ENCODE measurements around the gene ARID4B. TPM values are rescaled to one million over a fixed set of nuclear protein-coding genes. Genes with fewer than 3 reads are reported as not detected.

ARID4B gene
- total and polyA plus RNA-seq, 2 of the 13 experiments (the other 11 are each of a cell fraction or from before 2014, with no cell fraction given): 9.7 to 24.6 TPM

DNA sequence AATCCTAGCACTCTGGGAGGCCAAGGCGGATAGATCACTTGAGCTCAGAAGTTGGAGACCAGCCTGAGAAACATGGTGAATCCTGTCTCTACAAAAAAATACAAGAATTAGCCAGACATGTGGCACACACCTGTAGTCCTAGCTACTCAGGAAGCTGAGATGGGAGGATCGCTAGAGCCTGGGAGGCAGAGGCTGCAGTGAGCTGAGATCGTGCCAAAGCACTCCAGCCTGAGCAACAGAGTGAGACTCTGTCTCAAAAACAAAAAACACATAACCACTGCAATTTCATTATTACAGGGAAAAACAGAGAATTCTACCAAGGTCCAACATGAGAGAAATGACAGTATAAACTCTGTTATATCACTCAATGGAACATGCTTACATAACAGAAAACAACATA is 194.9 kb downstream of the ARID4B start:
- Histone ChIP-seq H4K20me1 (ENCODE audit: insufficient read depth, low read length) (no peaks in the 10 kb centered on the region), H3K79me2 (ENCODE audit: insufficient read depth, low read length) (peaks cover 6% of the 10 kb centered on the region), H3K9ac (ENCODE audit: insufficient read depth, low read depth, low read length) (no peak overlapping the region), H3K4me1 (ENCODE audit: insufficient read depth, low read length) (peaks cover 33% of the 10 kb centered on the region), H3K27me3 (ENCODE audit: control insufficient read depth in 1 of 2, insufficient read depth in 2 of 2, low read length in 2 of 2) (no peaks in the 10 kb centered on the region), H3K9me3 (ENCODE audit: low read length) (no peaks in the 10 kb centered on the region), H2AFZ (ENCODE audit: low read length) (no peak overlapping the region), H3K27ac (ENCODE audit: extremely low read length, insufficient read depth, low read length) (no peak overlapping the region), H3K4me3 (replicated peaks in 1 of 3; ENCODE audit: insufficient read depth in 1 of 3, low read depth in 2 of 3, low read length in 3 of 3) (no peak overlapping the region), H3K36me3 (replicated peaks in 1 of 2; ENCODE audit: control insufficient read depth in 1 of 2, insufficient read depth in 2 of 2, low read length in 2 of 2) (peaks cover 23 to 56% of the 10 kb centered on the region in 2 experiments), H3K4me2 (ENCODE audit: low read depth, low read length) (no peak overlapping the region)
- DNase-seq (ENCODE audit: low spot score) (no peak), FAIRE-seq (no peak), ATAC-seq (no peak)
- TF ChIP-seq FOXK1 (CRISPR knock-in tag; IDR thresholded peaks at IDR 0.05; ENCODE audit: borderline replicate concordance, low read depth) (no peak), RXRA (CRISPR knock-in tag; IDR thresholded peaks at IDR 0.05) (no peak), NR3C1 (CRISPR knock-in tag; IDR thresholded peaks at IDR 0.05) (no peak)
- in situ Hi-C loops (cut with HindIII; ENCODE audit: extremely low pct_ligation_motif_present, low pct_unique_long_range_greater_than_20kb) (no loop called here), intact Hi-C loops (cut with micrococcal nuclease; ENCODE audit: unreplicated experiment) (no loop called here)
- no TSS peak for BruUV-seq (replicated peaks)
- POLR2A ChIA-PET: interaction anchor here (1.2 kb wide), 1 partner anchor 28 kb away, joined by 4 read pairs; the partner anchor contains the start of gene RBM34
- WGBS (ENCODE audit: low lambda C conversion rate): 100% methylated on average over 3 of the region's 3 CpGs
- CTCF ChIA-PET (ENCODE audit: low intra/inter-chr PET ratio, low total read pairs): no interaction called here

GRCh38 chr1:235131961-235132360 is 196.0 kb downstream of the ARID4B start:
- POLR2A ChIA-PET: interaction anchor here (1.2 kb wide), 1 partner anchor 29 kb away, joined by 4 read pairs; the partner anchor contains the start of gene RBM34
- Histone ChIP-seq H2AFZ (ENCODE audit: low read length) (no peak overlapping the region), H4K20me1 (ENCODE audit: insufficient read depth, low read length) (peaks cover 6% of the 10 kb centered on the region), H3K9ac (ENCODE audit: insufficient read depth, low read depth, low read length) (no peak overlapping the region), H3K79me2 (ENCODE audit: insufficient read depth, low read length) (peaks cover 17% of the 10 kb centered on the region), H3K36me3 (replicated peaks in 1 of 2; ENCODE audit: control insufficient read depth in 1 of 2, insufficient read depth in 2 of 2, low read length in 2 of 2) (peaks cover 17 to 45% of the 10 kb centered on the region in 2 experiments), H3K9me3 (ENCODE audit: low read length) (no peaks in the 10 kb centered on the region), H3K4me3 (replicated peaks in 1 of 3; ENCODE audit: insufficient read depth in 1 of 3, low read depth in 2 of 3, low read length in 3 of 3) (no peak overlapping the region), H3K27me3 (ENCODE audit: control insufficient read depth in 1 of 2, insufficient read depth in 2 of 2, low read length in 2 of 2) (no peaks in the 10 kb centered on the region; a peak in 1 of 5 replicates), H3K4me2 (ENCODE audit: low read depth, low read length) (no peak overlapping the region), H3K4me1 (ENCODE audit: insufficient read depth, low read length) (peaks cover 33% of the 10 kb centered on the region), H3K27ac (ENCODE audit: extremely low read length, insufficient read depth, low read length) (no peak overlapping the region)
- no peak for FAIRE-seq
- in situ Hi-C loops (cut with HindIII; ENCODE audit: extremely low pct_ligation_motif_present, low pct_unique_long_range_greater_than_20kb) (no loop called here), intact Hi-C loops (cut with micrococcal nuclease; ENCODE audit: unreplicated experiment) (no loop called here)
- DNase-seq (ENCODE audit: low spot score): no peak
- TF ChIP-seq ZNF382 (CRISPR knock-in tag; IDR thresholded peaks at IDR 0.05; ENCODE audit: borderline replicate concordance) (no peak), SRSF9 (IDR thresholded peaks at IDR 0.05; ENCODE audit: borderline replicate concordance, insufficient read depth, low read depth, low read length, poor library complexity, severe bottlenecking) (no peak), ASH2L (IDR thresholded peaks at IDR 0.05; ENCODE audit: insufficient read length, low read depth, low read length) (no peak), ZBTB20 (CRISPR knock-in tag; IDR thresholded peaks at IDR 0.05; ENCODE audit: borderline replicate concordance, low read depth) (no peak), ZNF510 (CRISPR knock-in tag; IDR thresholded peaks at IDR 0.05; ENCODE audit: low read depth) (no peak), ZNF784 (CRISPR knock-in tag; IDR thresholded peaks at IDR 0.05; ENCODE audit: borderline replicate concordance) (no peak), MED8 (CRISPR knock-in tag; IDR thresholded peaks at IDR 0.05; ENCODE audit: insufficient replicate concordance) (no peak)
- no TSS peak for BruUV-seq (replicated peaks)
- 97% methylated on average over 6 of the region's 6 CpGs for WGBS (ENCODE audit: low lambda C conversion rate)
- CTCF ChIA-PET (ENCODE audit: low intra/inter-chr PET ratio, low total read pairs): no interaction called here
- no peak for ATAC-seq

All from HepG2 (cell line).